Peyer's patch (tissue), 4 donors: Measurements from ENCODE around the gene TBL1XR1.

Experiments
- POLR2A ChIP-seq, 2 donors: fragments of 450-650 bp; IDR thresholded peaks; one replicate each; pipeline ENCODE4 v1.5.1; 2017; ENCODE audit warnings: antibody characterized with exemption in 2 of 2, mild to moderate bottlenecking in 2 of 2, moderate library complexity in 2 of 2
- TF ChIP-seq, protein P1 (sequence below), 6 experiments: fragments of 450-650 bp in 4 of 6; fragments of 200-600 bp in 2 of 6; sonication (generic) in 1 of 6; IDR thresholded peaks; one replicate each; pipeline ENCODE4 v1.5.1; 2017 to 2019; ENCODE audit warnings: antibody characterized with exemption in 6 of 6, mild to moderate bottlenecking in 3 of 6, moderate library complexity in 1 of 6

DNA sequence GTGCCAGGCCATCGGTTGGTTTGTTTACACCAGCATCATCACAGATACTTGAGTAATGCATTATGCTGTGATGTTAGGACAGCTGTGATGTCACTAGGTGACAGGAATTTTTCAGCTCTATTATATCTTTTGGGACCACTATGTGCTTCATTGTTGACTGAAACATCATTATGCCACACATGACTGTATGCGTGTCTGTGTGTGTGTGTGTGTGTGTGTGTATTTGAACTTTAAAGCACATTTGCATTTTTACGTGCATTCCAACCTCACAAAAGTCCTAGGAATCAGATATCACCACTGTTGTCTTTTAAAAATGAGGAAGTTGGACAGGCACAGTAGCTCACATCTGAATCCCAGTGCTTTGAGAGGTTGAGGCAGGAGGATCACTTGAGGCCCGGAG, 223.0 kb downstream of the TBL1XR1 start:
- TF ChIP-seq, protein P1, sequence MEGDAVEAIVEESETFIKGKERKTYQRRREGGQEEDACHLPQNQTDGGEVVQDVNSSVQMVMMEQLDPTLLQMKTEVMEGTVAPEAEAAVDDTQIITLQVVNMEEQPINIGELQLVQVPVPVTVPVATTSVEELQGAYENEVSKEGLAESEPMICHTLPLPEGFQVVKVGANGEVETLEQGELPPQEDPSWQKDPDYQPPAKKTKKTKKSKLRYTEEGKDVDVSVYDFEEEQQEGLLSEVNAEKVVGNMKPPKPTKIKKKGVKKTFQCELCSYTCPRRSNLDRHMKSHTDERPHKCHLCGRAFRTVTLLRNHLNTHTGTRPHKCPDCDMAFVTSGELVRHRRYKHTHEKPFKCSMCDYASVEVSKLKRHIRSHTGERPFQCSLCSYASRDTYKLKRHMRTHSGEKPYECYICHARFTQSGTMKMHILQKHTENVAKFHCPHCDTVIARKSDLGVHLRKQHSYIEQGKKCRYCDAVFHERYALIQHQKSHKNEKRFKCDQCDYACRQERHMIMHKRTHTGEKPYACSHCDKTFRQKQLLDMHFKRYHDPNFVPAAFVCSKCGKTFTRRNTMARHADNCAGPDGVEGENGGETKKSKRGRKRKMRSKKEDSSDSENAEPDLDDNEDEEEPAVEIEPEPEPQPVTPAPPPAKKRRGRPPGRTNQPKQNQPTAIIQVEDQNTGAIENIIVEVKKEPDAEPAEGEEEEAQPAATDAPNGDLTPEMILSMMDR (IDR thresholded peaks at IDR 0.05) = no peak
- TF ChIP-seq POLR2A (IDR thresholded peaks at IDR 0.05) = no peak
